Measurements from ENCODE around the gene LFNG.

The LFNG gene

DNA sequence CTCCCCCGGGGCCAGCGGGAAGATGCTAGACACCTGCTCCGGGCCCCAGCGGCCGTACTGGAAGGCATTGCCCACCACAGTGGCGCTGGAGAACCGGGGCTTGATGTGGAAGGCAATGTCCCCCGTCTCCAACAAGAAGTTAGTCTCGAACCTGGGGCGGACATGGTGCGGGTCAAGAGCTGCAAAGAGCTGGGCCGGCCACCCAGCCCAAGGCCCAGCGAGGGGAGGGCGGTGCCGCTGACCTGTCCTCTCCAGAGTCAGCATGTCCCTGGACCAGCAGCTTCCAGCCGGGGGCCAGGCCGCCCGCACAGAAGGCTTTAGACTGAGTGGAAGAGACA lies 43.9 kb upstream of the LFNG start:
- Histone ChIP-seq H2AK5ac (ENCODE audit: low read depth, low read length) (peak overlapping the region; percentile 99), H3K4me1 (ENCODE audit: control insufficient read depth in 2 of 2, insufficient read depth in 1 of 2, low read depth in 1 of 2, low read length in 2 of 2) (peaks cover 32 to 42% of the 10 kb centered on the region in 2 donors), H3K36me3 (replicated peaks in 1 of 2; ENCODE audit: control insufficient read depth in 2 of 2, insufficient read depth in 2 of 2, low read length in 2 of 2) (no peaks in the 10 kb centered on the region), H2BK120ac (ENCODE audit: low read depth, low read length) (peak overlapping the region; percentile 90), H2AFZ (ENCODE audit: low read length) (no peak overlapping the region), H3K27me3 (ENCODE audit: control insufficient read depth in 3 of 3, insufficient read depth in 3 of 3, low read depth in 1 of 3, low read length in 3 of 3) (no peaks in the 10 kb centered on the region), H2BK5ac (ENCODE audit: low read length) (peak overlapping the region; percentile 60), H4K91ac (ENCODE audit: low read depth, low read length, poor library complexity) (no peak overlapping the region), H3K9ac (ENCODE audit: low read depth, low read length, poor library complexity) (no peak overlapping the region), H3K9me3 (replicated peaks in 1 of 2; ENCODE audit: control insufficient read depth in 2 of 2, insufficient read depth in 1 of 2, low read depth in 1 of 2, low read length in 2 of 2) (no peaks in the 10 kb centered on the region), H3K18ac (ENCODE audit: low read length) (peak overlapping the region; percentile 86), H3K4ac (ENCODE audit: low read length) (peak overlapping the region; percentile 3), H3K4me2 (ENCODE audit: insufficient read depth, low read length, poor library complexity, severe bottlenecking) (no peak overlapping the region), H3K14ac (ENCODE audit: low read length) (no peak overlapping the region), H2BK12ac (ENCODE audit: low read length) (peak overlapping the region; percentile 91), H3K79me1 (ENCODE audit: low read depth, low read length) (no peaks in the 10 kb centered on the region), H3K27ac (replicated peaks; ENCODE audit: low read length) (no peak overlapping the region), H3K4me3 (ENCODE audit: low read length in 2 of 2) (no peak overlapping the region), H3K23ac (ENCODE audit: low read depth, low read length, poor library complexity) (no peak overlapping the region), H4K8ac (ENCODE audit: low read depth, low read length) (no peak overlapping the region), H2BK15ac (ENCODE audit: low read length) (peak overlapping the region; percentile 79)
- no peak for DNase-seq (ENCODE audit: low spot score)
- no CpG with 5 or more reads among the region's 18 CpGs for WGBS, 2 donors (ENCODE audit: extremely low coverage in 2 of 2, insufficient read length in 2 of 2, insufficient replicate concordance in 1 of 2)

DNA sequence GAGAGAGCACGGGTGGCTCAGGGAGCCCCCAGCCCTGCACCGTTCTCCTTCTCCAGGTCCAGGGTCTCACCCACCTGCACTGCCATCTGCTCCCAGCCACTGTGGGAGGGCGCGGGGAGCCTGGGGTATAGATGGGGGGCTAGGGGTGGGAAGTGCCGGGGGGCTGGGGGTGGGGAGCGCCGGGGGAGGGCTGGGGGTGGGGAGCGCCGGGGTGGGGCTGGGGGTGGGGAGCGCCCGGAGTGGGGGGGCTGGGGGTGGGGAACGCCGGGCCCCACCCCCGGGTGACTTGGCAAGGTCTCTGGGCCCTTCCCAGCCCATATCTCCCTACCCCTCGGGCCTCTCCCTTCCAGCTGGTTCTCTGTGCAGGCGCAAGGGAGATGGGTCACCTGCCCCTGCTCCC lies 43.3 kb upstream of the LFNG start, which contains the start of gene GRIFIN:
Gene GRIFIN, minus strand, starts transcription at position 101 of the 400 bp plus-strand sequence. Its CDS starts 15 bp downstream, at position 86.
- H2BK15ac ChIP-seq (ENCODE audit: low read length) = peak within 1 kb of the TSS; percentile 79
- H2BK120ac ChIP-seq (ENCODE audit: low read depth, low read length) = peak within 1 kb of the TSS; percentile 99
- H2AFZ ChIP-seq (ENCODE audit: low read length) = peak within 1 kb of the TSS; percentile 95
- H4K8ac ChIP-seq (ENCODE audit: low read depth, low read length) = no peak within 1 kb of the TSS
- peaks cover 27 to 39% of the 10 kb centered on the region in 2 donors for H3K4me1 ChIP-seq (ENCODE audit: control insufficient read depth in 2 of 2, insufficient read depth in 1 of 2, low read depth in 1 of 2, low read length in 2 of 2)
- H3K79me1 ChIP-seq (ENCODE audit: low read depth, low read length) = no peaks in the 10 kb centered on the region
- H3K27ac ChIP-seq (replicated peaks; ENCODE audit: low read length) = no peak within 1 kb of the TSS
- peak within 1 kb of the TSS; percentile 87 for H2BK5ac ChIP-seq (ENCODE audit: low read length)
- no peak within 1 kb of the TSS for H3K23ac ChIP-seq (ENCODE audit: low read depth, low read length, poor library complexity)
- H3K4me2 ChIP-seq (ENCODE audit: insufficient read depth, low read length, poor library complexity, severe bottlenecking) = no peak within 1 kb of the TSS
- peak within 1 kb of the TSS; percentile 78 for H3K4ac ChIP-seq (ENCODE audit: low read length)
- H3K9ac ChIP-seq (ENCODE audit: low read depth, low read length, poor library complexity) = peak within 1 kb of the TSS; percentile 73
- no CpG with 5 or more reads among the region's 16 CpGs for WGBS, 2 donors (ENCODE audit: extremely low coverage in 2 of 2, insufficient read length in 2 of 2, insufficient replicate concordance in 1 of 2)
- H3K36me3 ChIP-seq (replicated peaks in 1 of 2; ENCODE audit: control insufficient read depth in 2 of 2, insufficient read depth in 2 of 2, low read length in 2 of 2) = no peaks in the 10 kb centered on the region
- H3K14ac ChIP-seq (ENCODE audit: low read length) = peak within 1 kb of the TSS; percentile 40
- H3K9me3 ChIP-seq (replicated peaks in 1 of 2; ENCODE audit: control insufficient read depth in 2 of 2, insufficient read depth in 1 of 2, low read depth in 1 of 2, low read length in 2 of 2) = no peaks in the 10 kb centered on the region
- no peak for DNase-seq (ENCODE audit: low spot score)
- H2BK12ac ChIP-seq (ENCODE audit: low read length) = peak within 1 kb of the TSS; percentile 91
- no peaks in the 10 kb centered on the region for H3K27me3 ChIP-seq (ENCODE audit: control insufficient read depth in 3 of 3, insufficient read depth in 3 of 3, low read depth in 1 of 3, low read length in 3 of 3)
- peak within 1 kb of the TSS; percentile 77 for H4K91ac ChIP-seq (ENCODE audit: low read depth, low read length, poor library complexity)
- peak within 1 kb of the TSS; percentile 99 for H2AK5ac ChIP-seq (ENCODE audit: low read depth, low read length)
- H3K18ac ChIP-seq (ENCODE audit: low read length) = peak within 1 kb of the TSS; percentile 90
- no peak within 1 kb of the TSS for H3K4me3 ChIP-seq (ENCODE audit: low read length in 2 of 2)

DNA sequence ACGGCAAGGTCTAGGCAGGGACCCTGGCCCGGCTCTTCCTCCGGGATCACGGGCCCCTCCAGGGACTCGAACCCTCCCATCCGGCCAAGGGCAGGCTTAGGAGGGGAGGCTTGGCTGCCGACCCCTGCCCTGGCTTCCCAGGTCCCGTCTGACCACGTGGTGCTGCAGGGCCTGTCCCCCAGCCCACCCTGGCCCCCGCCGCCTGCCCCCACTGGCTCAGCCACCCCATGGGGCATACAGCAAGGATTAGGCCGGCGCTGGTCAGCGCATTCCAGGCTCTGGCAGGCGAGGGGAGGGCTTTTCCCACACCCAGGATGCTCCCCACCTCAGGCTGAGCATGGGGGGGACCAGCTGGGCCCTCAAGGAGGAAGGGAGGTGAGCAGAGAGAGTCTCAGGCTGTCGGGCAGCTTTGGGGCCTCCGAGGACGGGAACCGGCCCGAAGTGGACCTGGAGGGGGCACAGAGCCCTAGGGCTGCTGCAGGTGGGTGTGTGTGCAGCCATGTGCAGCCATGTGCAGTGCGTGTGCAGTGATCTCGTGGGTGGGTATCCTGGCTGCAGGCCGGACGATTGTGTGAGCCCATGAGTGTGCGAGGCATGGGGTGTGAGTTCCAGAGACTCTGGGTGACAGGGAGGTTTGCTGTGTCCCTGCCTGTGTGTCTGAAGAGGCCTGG lies 42.7 kb upstream of the LFNG start:
- H3K14ac ChIP-seq (ENCODE audit: low read length) = peak overlapping the region; percentile 39
- H2AK5ac ChIP-seq (ENCODE audit: low read depth, low read length) = peak overlapping the region; percentile 22
- H3K9me3 ChIP-seq (replicated peaks in 1 of 2; ENCODE audit: control insufficient read depth in 2 of 2, insufficient read depth in 1 of 2, low read depth in 1 of 2, low read length in 2 of 2) = no peaks in the 10 kb centered on the region
- no peak overlapping the region for H4K8ac ChIP-seq (ENCODE audit: low read depth, low read length)
- H3K27me3 ChIP-seq (ENCODE audit: control insufficient read depth in 3 of 3, insufficient read depth in 3 of 3, low read depth in 1 of 3, low read length in 3 of 3) = no peaks in the 10 kb centered on the region
- peak overlapping the region; percentile 88 for H3K18ac ChIP-seq (ENCODE audit: low read length)
- H4K91ac ChIP-seq (ENCODE audit: low read depth, low read length, poor library complexity) = no peak overlapping the region
- H3K9ac ChIP-seq (ENCODE audit: low read depth, low read length, poor library complexity) = peak overlapping the region; percentile 73
- peak overlapping the region; percentile 82 for H2BK120ac ChIP-seq (ENCODE audit: low read depth, low read length)
- peak overlapping the region; percentile 95 for H2AFZ ChIP-seq (ENCODE audit: low read length)
- no peak for DNase-seq (ENCODE audit: low spot score)
- H3K27ac ChIP-seq (replicated peaks; ENCODE audit: low read length) = no peak overlapping the region
- peaks cover 24 to 35% of the 10 kb centered on the region in 2 donors for H3K4me1 ChIP-seq (ENCODE audit: control insufficient read depth in 2 of 2, insufficient read depth in 1 of 2, low read depth in 1 of 2, low read length in 2 of 2)
- no peak overlapping the region for H3K4me2 ChIP-seq (ENCODE audit: insufficient read depth, low read length, poor library complexity, severe bottlenecking)
- H2BK15ac ChIP-seq (ENCODE audit: low read length) = peak overlapping the region; percentile 79
- H3K4ac ChIP-seq (ENCODE audit: low read length) = peak overlapping the region; percentile 78
- no peaks in the 10 kb centered on the region for H3K79me1 ChIP-seq (ENCODE audit: low read depth, low read length)
- H3K4me3 ChIP-seq (ENCODE audit: low read length in 2 of 2) = no peak overlapping the region
- peak overlapping the region; percentile 70 for H2BK12ac ChIP-seq (ENCODE audit: low read length)
- no peaks in the 10 kb centered on the region for H3K36me3 ChIP-seq (replicated peaks in 1 of 2; ENCODE audit: control insufficient read depth in 2 of 2, insufficient read depth in 2 of 2, low read length in 2 of 2)
- peak overlapping the region; percentile 87 for H2BK5ac ChIP-seq (ENCODE audit: low read length)
- no peak overlapping the region for H3K23ac ChIP-seq (ENCODE audit: low read depth, low read length, poor library complexity)
- no CpG with 5 or more reads among the region's 25 CpGs for WGBS, 2 donors (ENCODE audit: extremely low coverage in 2 of 2, insufficient read length in 2 of 2, insufficient replicate concordance in 1 of 2)

DNA sequence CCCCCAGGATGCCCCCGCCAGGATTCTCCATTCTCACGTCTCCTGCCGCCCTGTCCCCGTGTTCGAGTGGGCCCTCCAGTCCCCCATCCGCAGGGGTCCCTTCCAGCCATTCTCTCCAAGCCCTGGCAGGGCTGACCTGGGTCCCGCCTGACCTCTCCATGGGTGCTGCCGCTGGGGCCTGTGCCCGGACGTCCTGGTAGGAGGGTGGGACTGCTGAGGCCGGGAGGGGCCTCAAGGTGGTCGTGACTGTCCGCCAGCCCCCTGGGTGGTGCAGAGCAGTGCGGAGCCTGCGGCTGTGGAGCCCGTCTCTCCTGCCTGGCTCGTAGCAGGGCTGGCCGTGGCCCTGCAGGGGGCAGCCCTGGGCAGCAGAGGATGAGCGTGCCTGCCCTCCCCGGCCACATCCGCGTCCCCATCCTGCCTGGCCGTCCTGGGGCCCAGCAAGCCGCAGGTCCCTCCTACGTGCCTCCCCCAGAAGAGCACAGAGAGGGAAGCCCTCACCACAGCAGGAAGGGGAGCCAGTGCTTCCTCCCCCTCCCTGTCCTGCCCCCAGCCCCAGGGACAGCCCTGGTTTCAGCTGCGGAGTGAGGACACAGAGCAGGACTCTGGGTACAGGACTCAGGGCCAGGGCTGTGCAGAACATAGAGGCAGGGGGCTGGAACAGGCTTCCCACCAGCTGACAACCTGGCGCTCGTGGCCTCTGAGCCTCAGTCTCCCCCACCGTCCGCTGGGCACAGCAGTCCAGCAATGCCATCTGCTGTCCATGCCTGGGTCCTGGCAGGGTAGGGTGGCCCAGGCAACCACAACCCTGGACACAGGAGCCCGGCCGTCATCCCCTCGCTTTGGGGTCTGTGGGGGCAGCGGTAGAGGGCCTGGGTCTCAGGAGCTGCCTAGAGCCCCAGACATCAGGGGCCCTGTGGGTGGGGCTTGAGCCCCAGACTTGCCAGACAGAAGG lies 41.9 kb upstream of the LFNG start:
- no peaks in the 10 kb centered on the region for H3K27me3 ChIP-seq (ENCODE audit: control insufficient read depth in 3 of 3, insufficient read depth in 3 of 3, low read depth in 1 of 3, low read length in 3 of 3)
- H4K91ac ChIP-seq (ENCODE audit: low read depth, low read length, poor library complexity) = peak overlapping the region; percentile 44
- H3K4me1 ChIP-seq (ENCODE audit: control insufficient read depth in 2 of 2, insufficient read depth in 1 of 2, low read depth in 1 of 2, low read length in 2 of 2) = peaks cover 24 to 34% of the 10 kb centered on the region in 2 donors
- H3K4ac ChIP-seq (ENCODE audit: low read length) = peak overlapping the region; percentile 55
- H2BK5ac ChIP-seq (ENCODE audit: low read length) = peak overlapping the region; percentile 87
- H3K4me3 ChIP-seq (ENCODE audit: low read length in 2 of 2) = peak overlapping the region in 1 of 2 donors; percentile 23
- no peak for DNase-seq (ENCODE audit: low spot score)
- WGBS, 2 donors (ENCODE audit: extremely low coverage in 2 of 2, insufficient read length in 2 of 2, insufficient replicate concordance in 1 of 2) = no CpG with 5 or more reads among the region's 34 CpGs
- peaks cover 2% of the 10 kb centered on the region in 2 donors for H3K9me3 ChIP-seq (replicated peaks in 1 of 2; ENCODE audit: control insufficient read depth in 2 of 2, insufficient read depth in 1 of 2, low read depth in 1 of 2, low read length in 2 of 2)
- H2BK12ac ChIP-seq (ENCODE audit: low read length) = peak overlapping the region; percentile 97
- peak overlapping the region; percentile 90 for H2BK15ac ChIP-seq (ENCODE audit: low read length)
- no peak overlapping the region for H3K27ac ChIP-seq (replicated peaks; ENCODE audit: low read length)
- H2AK5ac ChIP-seq (ENCODE audit: low read depth, low read length) = peak overlapping the region; percentile 65
- peak overlapping the region; percentile 95 for H2AFZ ChIP-seq (ENCODE audit: low read length)
- no peak overlapping the region for H4K8ac ChIP-seq (ENCODE audit: low read depth, low read length)
- H3K14ac ChIP-seq (ENCODE audit: low read length) = peak overlapping the region; percentile 3
- peak overlapping the region; percentile 81 for H3K23ac ChIP-seq (ENCODE audit: low read depth, low read length, poor library complexity)
- H2BK120ac ChIP-seq (ENCODE audit: low read depth, low read length) = no peak overlapping the region
- no peak overlapping the region for H3K4me2 ChIP-seq (ENCODE audit: insufficient read depth, low read length, poor library complexity, severe bottlenecking)
- peak overlapping the region; percentile 96 for H3K18ac ChIP-seq (ENCODE audit: low read length)
- H3K9ac ChIP-seq (ENCODE audit: low read depth, low read length, poor library complexity) = peak overlapping the region; percentile 81
- H3K36me3 ChIP-seq (replicated peaks in 1 of 2; ENCODE audit: control insufficient read depth in 2 of 2, insufficient read depth in 2 of 2, low read length in 2 of 2) = no peaks in the 10 kb centered on the region
- H3K79me1 ChIP-seq (ENCODE audit: low read depth, low read length) = no peaks in the 10 kb centered on the region
